ENCODE data around the gene C16orf54.
"Not testable (repeated sequence)": the region's sequence is repeated elsewhere in the genome, so short reads cannot be mapped to it uniquely, and the experiment has no call there.

Gene C16orf54

GRCh38 chr16:29772330-29772729, 26.5 kb upstream of the C16orf54 start:
- DNase-seq (ENCODE audit: low read depth, low spot score), result not testable (repeated sequence)

GRCh38 chr16:29770250-29770929, 24.6 kb upstream of the C16orf54 start:
- H3K4me3 ChIP-seq (ENCODE audit: low read length), result no peak overlapping the region
- DNase-seq (ENCODE audit: low read depth, low spot score), result no peak

More at GRCh38 chr16:29772330-29772729, 26.5 kb upstream of the C16orf54 start:
- H3K4me3 ChIP-seq (ENCODE audit: low read length), result not testable (repeated sequence)

- DNase-seq (ENCODE audit: low read depth, low spot score), result no peak
- H3K4me3 ChIP-seq (ENCODE audit: low read length), result no peak overlapping the region
These were observed 23.7 kb upstream of the C16orf54 start for GRCh38 chr16:29769507-29769906.

- no peak overlapping the region for H3K4me3 ChIP-seq (ENCODE audit: low read length)
- DNase-seq (ENCODE audit: low read depth, low spot score), result no peak
These were observed 21.3 kb upstream of the C16orf54 start for GRCh38 chr16:29767062-29767461.

- H3K4me3 ChIP-seq (ENCODE audit: low read length), result no peak overlapping the region
- no peak for DNase-seq (ENCODE audit: low read depth, low spot score)
These were observed 20.8 kb upstream of the C16orf54 start for GRCh38 chr16:29766571-29766970.

GRCh38 chr16:29765167-29766032, 19.6 kb upstream of the C16orf54 start:
- no peak overlapping the region for H3K4me3 ChIP-seq (ENCODE audit: low read length)
- no peak for DNase-seq (ENCODE audit: low read depth, low spot score)

GRCh38 chr16:29763326-29763725, 17.5 kb upstream of the C16orf54 start:
- DNase-seq (ENCODE audit: low read depth, low spot score), result no peak
- no peak overlapping the region for H3K4me3 ChIP-seq (ENCODE audit: low read length)

- no peak for DNase-seq (ENCODE audit: low read depth, low spot score)
- H3K4me3 ChIP-seq (ENCODE audit: low read length), result no peak overlapping the region
These were observed 16.1 kb upstream of the C16orf54 start for GRCh38 chr16:29761882-29762281.

GRCh38 chr16:29761280-29761651, 15.5 kb upstream of the C16orf54 start:
- H3K4me3 ChIP-seq (ENCODE audit: low read length); DNase-seq (ENCODE audit: low read depth, low spot score): not testable (repeated sequence)

GRCh38 chr16:29760567-29761279, 14.9 kb upstream of the C16orf54 start:
- DNase-seq (ENCODE audit: low read depth, low spot score), result no peak
- no peak overlapping the region for H3K4me3 ChIP-seq (ENCODE audit: low read length)

- H3K4me3 ChIP-seq (ENCODE audit: low read length), result no peak overlapping the region
- no peak for DNase-seq (ENCODE audit: low read depth, low spot score)
These were observed 12.2 kb upstream of the C16orf54 start for GRCh38 chr16:29757950-29758466.

GRCh38 chr16:29757086-29757485, 11.3 kb upstream of the C16orf54 start:
- H3K4me3 ChIP-seq (ENCODE audit: low read length); DNase-seq (ENCODE audit: low read depth, low spot score): not testable (repeated sequence)

- DNase-seq (ENCODE audit: low read depth, low spot score), result peak; percentile 30
- no peak overlapping the region for H3K4me3 ChIP-seq (ENCODE audit: low read length)
These were observed 10.9 kb upstream of the C16orf54 start for GRCh38 chr16:29756654-29757053.

GRCh38 chr16:29753516-29753915, 7.7 kb upstream of the C16orf54 start:
- no peak overlapping the region for H3K4me3 ChIP-seq (ENCODE audit: low read length)
- DNase-seq (ENCODE audit: low read depth, low spot score), result no peak

GRCh38 chr16:29748760-29749149, 3.0 kb upstream of the C16orf54 start:
- H3K4me3 ChIP-seq (ENCODE audit: low read length); DNase-seq (ENCODE audit: low read depth, low spot score): not testable (repeated sequence)

GRCh38 chr16:29747947-29748759, 2.4 kb upstream of the C16orf54 start:
- no peak overlapping the region for H3K4me3 ChIP-seq (ENCODE audit: low read length)
- no peak for DNase-seq (ENCODE audit: low read depth, low spot score)

- H3K4me3 ChIP-seq (ENCODE audit: low read length); DNase-seq (ENCODE audit: low read depth, low spot score): not testable (repeated sequence)
These were observed 728 bp upstream of the C16orf54 start for GRCh38 chr16:29746518-29746917.

GRCh38 chr16:29745121-29745852, 503 bp downstream of the C16orf54 start:
- H3K4me3 ChIP-seq (ENCODE audit: low read length), result peak overlapping the region; percentile 86
- peak; percentile 56 for DNase-seq (ENCODE audit: low read depth, low spot score)

Data from Jurkat, Clone E6-1 (cell line).